BJ (cell line): ENCODE results near the gene PLEK2. TPM values are rescaled to one million over a fixed set of nuclear protein-coding genes. Genes with fewer than 3 reads are reported as not detected.
A peak's percentile ranks its signal among the peaks of the same experiment; 100 is the strongest.

ENCODE experiments used
- CTCF ChIA-PET: fragments of 350-600 bp; formaldehyde crosslinking; extraction: SDS; loops from one replicate; lab custom pipeline; 2021; ENCODE audit warnings: antibody characterized with exemption, inconsistent platforms; lab: Yijun Ruan, JAX
- POLR2A ChIA-PET: fragments of 300-600 bp; sonication (Branson Sonifier 250); formaldehyde crosslinking; extraction: SDS; loops from one replicate; lab custom pipeline; 2021; ENCODE audit warnings: antibody characterized with exemption; lab: Charles Lee
- DNase-seq: peaks from one replicate; pipeline ENCODE4 v3.0.0-alpha.2; 2011; ENCODE audit warnings: low read depth
- H3K27me3 ChIP-seq: 2 replicates; pipeline ENCODE4 v1.6.0; 2011; ENCODE audit warnings: low read length; ENCODE audit not compliant: control insufficient read depth, insufficient read depth
- H3K36me3 ChIP-seq: 2 replicates; pipeline ENCODE4 v1.5.1; 2011; ENCODE audit warnings: low read length; ENCODE audit not compliant: control insufficient read depth, insufficient read depth
- H3K4me3 ChIP-seq: 2 replicates; pipeline ENCODE4 v1.5.1; 2011; ENCODE audit warnings: low read depth, mild to moderate bottlenecking, control low read depth, low read length
- CTCF ChIP-seq: IDR thresholded peaks from 2 replicates; pipeline ENCODE4 v1.5.1; 2011; ENCODE audit warnings: low read depth, mild to moderate bottlenecking, control low read depth, inconsistent platforms, low read length, moderate library complexity; ENCODE audit not compliant: insufficient read depth
- polyA plus RNA-seq: library from polyadenylated mRNA; depleted of rRNA; stranded (reverse); fragments of >200 nt; gene quantifications from 2 replicates; pipeline ENCODE4 v1.2.3, GENCODE V29; 2011

The PLEK2 gene
- polyA plus RNA-seq, 1 experiment, result 2.2 TPM

GRCh38 chr14:67429510-67430205 is 17.7 kb upstream of the PLEK2 start:
- POLR2A ChIA-PET, result no interaction called here
- Histone ChIP-seq H3K27me3 (peaks cover 5% of the 10 kb centered on the region), H3K36me3 (no peaks in the 10 kb centered on the region), H3K4me3 (no peak overlapping the region)
- DNase-seq, result peak; percentile 28
- CTCF ChIA-PET, result interaction anchor here (0.9 to 10.2 kb wide), 10 partner anchors 10 to 281 kb away, joined by 3 to 280 read pairs (median 8); partner anchors contain the start of genes PIGH and PLEK2
- TF ChIP-seq CTCF, result no peak

DNA sequence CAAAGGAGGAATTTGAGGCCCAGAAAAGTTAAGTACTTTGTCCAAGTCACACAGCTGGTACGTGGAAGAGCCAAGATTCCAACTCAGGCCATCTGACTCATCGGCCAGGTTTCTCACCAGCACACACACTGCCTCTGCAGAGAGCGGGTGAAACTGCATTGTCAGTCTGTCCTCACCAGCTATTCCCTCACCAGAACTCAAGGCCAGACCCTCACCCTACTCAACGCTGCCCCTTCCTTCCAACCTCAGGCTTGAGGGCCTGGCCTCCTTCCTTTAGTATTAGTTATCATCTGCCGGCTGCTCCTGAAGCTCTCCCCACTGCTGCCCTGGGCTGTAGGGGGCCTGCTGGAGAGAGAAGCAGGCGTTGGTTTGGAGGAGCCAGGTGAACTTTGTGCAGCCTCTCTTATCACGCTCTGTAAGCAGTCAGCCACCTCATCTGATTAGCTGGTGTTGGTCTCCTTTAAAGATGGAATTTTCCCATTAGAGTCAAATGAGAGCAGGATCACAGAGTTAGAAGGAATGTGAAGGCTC is 16.6 kb upstream of the PLEK2 start:
- no peaks in the 10 kb centered on the region for H3K36me3 ChIP-seq

GRCh38 chr14:67426983-67427606 is 15.1 kb upstream of the PLEK2 start:
- peak; percentile 88 for TF ChIP-seq CTCF
- Histone ChIP-seq H3K4me3 (no peak overlapping the region), H3K27me3 (no peaks in the 10 kb centered on the region; the same call in 1 of the 2 replicates), H3K36me3 (no peaks in the 10 kb centered on the region)
- ChIA-PET POLR2A (no interaction called here), CTCF (interaction anchor here (0.6 to 10.2 kb wide), 45 partner anchors 9 to 301 kb away, joined by 3 to 280 read pairs (median 5); partner anchors contain the start of genes ARG2, ATP6V1D, EIF2S1 and PIGH)
- no peak for DNase-seq

More for the DNA sequence above, 16.6 kb upstream of the PLEK2 start:
- H3K27me3 ChIP-seq, result peaks cover 3% of the 10 kb centered on the region; the same call in 1 of the 2 replicates
- ChIA-PET CTCF (interaction anchor here (0.6 to 10.2 kb wide), 30 partner anchors 11 to 282 kb away, joined by 3 to 280 read pairs (median 6); partner anchors contain the start of genes PIGH, PLEK2, PLEKHH1 and RDH12), POLR2A (no interaction called here)
- no peak for DNase-seq
- no peak overlapping the region for H3K4me3 ChIP-seq
- TF ChIP-seq CTCF, result 0 out of 2 replicates have a peak, but pooled peaks have one; percentile 10

GRCh38 chr14:67426161-67426560 is 14.2 kb upstream of the PLEK2 start:
- TF ChIP-seq CTCF, result no peak
- DNase-seq, result no peak
- Histone ChIP-seq H3K27me3 (no peaks in the 10 kb centered on the region), H3K36me3 (no peaks in the 10 kb centered on the region), H3K4me3 (no peak overlapping the region)
- CTCF ChIA-PET, result interaction anchor here (0.6 to 10.2 kb wide), 19 partner anchors 10 to 282 kb away, joined by 3 to 280 read pairs (median 6); partner anchors contain the start of genes PLEK2, PLEKHH1 and RDH12
- POLR2A ChIA-PET, result interaction anchor here (0.6 kb wide), 1 partner anchor 178 kb away, joined by 3 read pairs; no protein-coding TSS in a partner anchor
